ENCODE results near the gene RIOK1.

The RIOK1 gene

DNA sequence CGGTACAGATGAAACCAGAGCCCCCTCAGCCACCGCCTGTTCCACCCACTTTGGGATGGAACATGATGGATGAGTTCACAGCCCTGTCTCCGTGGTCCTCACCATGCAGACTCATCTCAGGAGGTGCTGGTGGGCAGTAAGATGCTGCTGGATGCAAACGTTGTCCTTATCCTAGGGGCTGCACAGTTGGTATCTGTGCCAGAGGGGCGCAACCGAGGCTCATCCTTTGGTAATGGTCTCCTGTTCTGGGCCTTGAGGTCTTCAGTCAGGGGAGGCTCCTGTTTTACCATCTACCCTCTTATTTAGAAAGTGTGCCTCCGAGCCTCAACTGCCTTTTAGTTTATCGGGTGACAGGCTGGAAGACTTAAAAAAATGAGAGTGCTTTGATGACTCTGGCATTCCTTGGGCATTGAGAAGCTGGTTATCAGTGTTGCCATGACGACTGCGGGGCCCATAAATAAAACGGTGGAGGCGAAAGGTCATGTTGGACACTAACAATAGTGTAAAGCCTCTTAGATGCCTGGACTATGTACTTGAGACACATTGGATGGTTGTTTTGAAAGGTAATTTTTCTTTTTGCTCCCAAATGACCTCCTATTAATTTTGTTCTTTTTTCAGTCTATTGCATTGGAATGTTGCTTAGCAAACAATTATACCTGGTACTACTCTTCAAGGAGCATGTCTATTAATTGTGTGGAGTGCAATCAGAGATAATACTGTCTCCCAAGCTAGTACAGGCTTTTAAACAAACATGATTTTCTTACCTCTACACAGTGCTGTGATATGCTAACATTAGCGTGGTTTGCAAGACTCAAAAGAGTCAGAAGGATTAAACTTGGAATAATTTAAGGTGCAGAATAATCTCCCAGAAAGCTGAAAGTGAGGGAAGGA is 77.6 kb downstream of the RIOK1 start:
- TF ChIP-seq, protein P1, sequence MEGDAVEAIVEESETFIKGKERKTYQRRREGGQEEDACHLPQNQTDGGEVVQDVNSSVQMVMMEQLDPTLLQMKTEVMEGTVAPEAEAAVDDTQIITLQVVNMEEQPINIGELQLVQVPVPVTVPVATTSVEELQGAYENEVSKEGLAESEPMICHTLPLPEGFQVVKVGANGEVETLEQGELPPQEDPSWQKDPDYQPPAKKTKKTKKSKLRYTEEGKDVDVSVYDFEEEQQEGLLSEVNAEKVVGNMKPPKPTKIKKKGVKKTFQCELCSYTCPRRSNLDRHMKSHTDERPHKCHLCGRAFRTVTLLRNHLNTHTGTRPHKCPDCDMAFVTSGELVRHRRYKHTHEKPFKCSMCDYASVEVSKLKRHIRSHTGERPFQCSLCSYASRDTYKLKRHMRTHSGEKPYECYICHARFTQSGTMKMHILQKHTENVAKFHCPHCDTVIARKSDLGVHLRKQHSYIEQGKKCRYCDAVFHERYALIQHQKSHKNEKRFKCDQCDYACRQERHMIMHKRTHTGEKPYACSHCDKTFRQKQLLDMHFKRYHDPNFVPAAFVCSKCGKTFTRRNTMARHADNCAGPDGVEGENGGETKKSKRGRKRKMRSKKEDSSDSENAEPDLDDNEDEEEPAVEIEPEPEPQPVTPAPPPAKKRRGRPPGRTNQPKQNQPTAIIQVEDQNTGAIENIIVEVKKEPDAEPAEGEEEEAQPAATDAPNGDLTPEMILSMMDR (IDR thresholded peaks at IDR 0.05), result no peak
- TF ChIP-seq ZFX (IDR thresholded peaks at IDR 0.05; ENCODE audit: borderline replicate concordance), result no peak
- H3K27ac ChIP-seq, result no peak overlapping the region
